Superior temporal gyrus (tissue), 1 donor: ENCODE measurements around the gene TMEM150C.
"Not testable (repeated sequence)": the region's sequence is repeated elsewhere in the genome, so short reads cannot be mapped to it uniquely, and the experiment has no call there.

ENCODE experiments used
- DNase-seq: peaks from one replicate; pipeline ENCODE4 v3.0.0-alpha.2; 2016; ENCODE audit errors: extremely low spot score

Gene TMEM150C

DNA sequence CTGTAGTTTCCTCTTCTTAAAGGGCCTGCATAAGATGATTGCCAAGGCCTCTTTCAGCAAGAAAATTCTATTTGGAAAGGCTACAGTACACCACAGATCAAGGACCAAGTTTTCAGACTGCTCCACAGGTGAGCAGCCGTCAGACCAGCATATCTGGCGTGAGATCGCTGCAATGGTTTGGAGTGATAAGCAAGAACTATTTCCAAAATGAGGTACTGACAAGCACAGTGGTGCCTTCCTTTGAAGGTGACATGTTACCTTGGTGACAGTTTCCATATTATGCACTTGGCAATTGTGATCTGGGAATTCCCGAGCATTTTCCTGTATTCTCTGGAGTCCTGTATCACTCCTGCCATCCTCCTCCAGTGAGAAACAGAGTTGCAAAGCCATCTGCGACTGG is 7.3 kb upstream of the TMEM150C start:
- no peak for DNase-seq

DNA sequence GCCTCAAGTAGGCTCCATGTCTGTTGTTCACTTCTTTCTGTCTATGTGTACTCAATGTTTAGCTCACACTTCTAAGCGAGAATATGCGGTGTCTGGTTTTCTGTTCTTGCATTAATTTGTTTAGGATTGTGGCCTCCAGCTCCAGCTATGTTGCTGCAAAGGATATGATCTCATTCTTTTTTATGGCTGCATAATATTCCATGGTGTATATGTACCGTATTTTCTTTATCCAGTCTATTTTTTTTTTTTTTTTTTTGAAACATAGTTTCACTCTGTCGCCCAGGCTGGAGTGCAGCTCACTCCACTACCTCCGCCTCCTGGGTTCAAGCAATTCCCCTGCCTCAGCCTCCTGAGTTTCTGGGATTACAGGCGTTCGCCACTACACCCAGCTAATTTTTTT is 5.7 kb upstream of the TMEM150C start:
- DNase-seq: no peak

DNA sequence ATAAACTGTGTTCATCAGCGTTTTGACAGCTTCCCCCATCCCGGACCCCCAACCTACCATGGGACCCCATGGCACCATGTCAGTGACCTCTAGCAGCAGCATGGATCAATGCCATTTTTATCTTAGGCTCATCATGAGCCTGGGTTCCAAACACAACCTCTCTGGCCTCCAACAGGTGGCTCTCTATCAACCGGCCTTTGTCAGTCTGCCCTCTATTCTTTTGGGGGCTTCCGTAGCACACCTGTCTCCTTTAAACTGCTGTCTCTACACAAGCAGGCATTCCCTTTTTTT is 721 bp upstream of the TMEM150C start:
- DNase-seq: no peak

DNA sequence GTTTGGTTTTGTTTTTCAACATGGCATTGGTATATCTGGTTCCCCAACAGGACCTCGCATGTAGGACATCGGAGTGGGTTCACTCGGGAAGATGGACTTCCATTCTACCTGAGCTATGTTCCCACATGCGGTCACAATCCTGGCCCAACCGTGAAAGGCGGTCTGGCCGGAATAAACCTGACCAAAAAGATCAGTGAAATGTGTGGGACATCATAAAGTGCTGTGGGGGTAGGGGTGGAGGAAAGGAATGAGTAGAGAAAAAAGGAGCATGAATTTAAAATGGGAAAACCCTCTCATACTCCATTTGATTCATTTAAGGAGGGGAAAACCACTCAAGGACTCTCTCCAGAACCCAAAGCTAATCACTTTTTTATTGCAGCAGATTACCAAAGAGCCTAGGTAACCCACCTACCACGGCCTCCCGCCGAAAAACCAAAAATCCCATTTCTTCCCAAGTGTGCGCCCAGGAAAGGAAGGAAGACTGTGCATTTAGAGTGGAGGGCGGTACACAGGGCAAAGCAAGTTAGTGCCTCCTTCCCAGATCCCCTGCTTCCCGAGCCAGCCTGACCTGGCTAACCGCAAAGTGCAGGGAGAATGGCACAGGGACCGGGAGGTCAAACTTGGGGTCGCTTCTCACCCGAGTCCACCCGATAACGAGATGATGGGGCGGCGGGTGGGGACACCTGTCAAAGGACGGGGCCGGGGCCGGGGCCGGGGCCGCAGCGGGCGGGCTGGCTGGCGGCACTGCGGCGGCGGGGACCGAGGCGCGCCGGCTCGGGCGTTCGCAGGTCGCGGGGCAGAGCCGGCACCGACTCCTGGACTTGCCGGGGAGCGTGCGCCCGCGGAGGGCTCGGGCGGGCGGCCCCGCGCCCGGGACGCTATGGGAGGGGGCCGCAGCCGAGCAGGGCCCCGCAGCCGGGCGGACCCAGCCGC is 669 bp downstream of the TMEM150C start:
- DNase-seq: no peak

DNA sequence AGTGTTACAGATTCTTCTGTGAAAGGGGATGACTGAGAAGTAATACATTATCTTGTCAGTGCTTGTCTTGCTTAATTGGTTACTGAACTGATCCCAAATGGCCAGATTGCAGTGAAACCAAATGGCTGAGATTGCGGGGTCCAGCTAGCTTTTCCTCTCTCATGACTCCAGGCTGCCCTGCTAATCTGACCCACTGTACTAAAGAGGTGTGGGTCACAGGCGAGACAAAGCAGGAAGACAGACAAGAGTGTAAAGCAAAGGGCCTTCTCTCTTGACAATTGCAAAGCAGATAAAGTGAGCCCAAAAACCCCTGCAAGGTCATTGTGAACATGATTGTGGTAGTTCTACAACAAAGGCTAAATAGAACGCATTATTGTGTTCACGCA is 2.1 kb downstream of the TMEM150C start:
- DNase-seq: no peak

DNA sequence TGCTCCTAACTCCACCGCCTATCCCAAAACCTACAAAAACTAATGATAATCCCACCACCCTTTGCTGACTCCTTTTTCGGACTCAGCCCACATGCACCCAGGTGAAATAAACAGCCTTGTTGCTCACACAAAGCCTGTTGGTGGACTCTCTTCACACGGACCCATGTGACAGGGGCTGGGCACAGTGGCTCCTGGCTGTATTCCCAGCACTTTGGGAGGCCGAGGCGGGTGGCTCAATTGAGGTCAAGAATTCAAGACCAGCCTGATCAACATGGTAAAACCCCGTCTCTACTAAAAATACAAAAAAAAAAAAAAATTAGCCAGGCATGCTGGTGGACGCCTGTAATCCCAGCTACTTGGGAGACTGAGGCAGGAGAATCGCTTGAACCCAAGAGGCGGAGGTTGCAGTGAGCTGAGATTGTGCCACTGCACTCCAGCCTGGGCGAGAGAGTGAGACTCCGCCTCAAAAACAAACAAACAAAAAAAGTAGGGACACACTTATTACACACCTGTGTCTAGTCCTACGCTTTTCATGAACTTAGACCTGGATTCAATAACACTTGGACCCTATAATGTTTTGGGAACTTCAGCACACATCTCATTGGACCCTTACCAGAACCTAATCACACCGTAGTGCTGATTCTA is 2.6 kb downstream of the TMEM150C start:
- DNase-seq: not testable (repeated sequence)

DNA sequence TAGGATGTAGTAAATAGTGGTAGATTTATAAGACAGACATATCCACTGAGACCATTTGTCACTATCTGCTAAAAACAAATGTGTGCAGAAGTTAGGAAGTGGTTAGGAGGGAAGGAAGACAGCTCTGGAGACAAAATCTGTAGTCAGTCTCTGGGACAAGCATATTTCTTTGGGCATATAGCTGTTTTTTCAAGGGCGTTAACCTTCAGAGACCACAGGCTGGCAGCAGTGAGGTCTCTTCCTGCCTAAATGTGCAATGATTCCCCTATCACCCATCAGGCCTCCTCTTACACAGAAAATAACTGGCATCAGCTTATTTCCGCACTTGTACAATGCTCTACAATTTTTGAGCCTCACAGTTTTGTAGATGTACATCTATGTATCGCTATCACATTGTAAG is 6.5 kb downstream of the TMEM150C start:
- DNase-seq: no peak

DNA sequence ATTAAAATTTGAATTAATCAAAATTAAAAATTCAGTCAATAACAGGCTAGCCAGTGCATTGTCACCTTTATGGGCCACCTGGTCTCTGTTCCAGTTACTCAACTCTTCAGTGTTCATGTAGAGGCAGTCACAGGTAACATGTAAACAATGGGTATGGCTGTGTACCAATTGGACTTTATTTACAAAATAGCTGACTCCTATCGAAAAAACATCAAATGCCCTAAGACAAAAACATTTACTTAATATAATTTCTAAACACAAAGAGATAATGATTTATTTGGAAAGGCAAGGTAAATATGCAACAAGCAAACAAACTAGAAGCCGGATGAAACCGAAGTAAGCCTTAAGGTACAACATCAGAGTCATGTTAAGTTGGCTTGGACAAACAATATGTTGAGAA is 8.8 kb downstream of the TMEM150C start:
- no peak for DNase-seq

DNA sequence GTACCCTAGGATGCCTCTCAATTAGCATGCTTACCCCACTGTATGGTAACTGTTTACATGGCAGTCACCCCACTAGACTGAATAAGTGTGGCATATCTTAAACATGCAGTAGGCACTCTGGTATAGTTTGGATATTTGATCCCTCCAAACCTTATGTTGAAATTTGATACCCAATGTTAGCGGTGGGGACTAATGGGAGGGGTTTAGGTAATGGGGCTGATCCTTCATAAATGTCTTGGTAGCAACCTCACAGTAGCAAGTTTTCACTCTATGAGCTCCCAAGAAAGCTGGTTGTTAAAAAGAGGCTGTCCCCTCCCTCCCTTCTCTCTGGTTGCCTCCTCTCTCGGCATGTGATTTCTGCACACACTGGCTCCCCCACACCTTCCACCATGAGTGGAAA is 10.1 kb downstream of the TMEM150C start:
- no peak for DNase-seq

DNA sequence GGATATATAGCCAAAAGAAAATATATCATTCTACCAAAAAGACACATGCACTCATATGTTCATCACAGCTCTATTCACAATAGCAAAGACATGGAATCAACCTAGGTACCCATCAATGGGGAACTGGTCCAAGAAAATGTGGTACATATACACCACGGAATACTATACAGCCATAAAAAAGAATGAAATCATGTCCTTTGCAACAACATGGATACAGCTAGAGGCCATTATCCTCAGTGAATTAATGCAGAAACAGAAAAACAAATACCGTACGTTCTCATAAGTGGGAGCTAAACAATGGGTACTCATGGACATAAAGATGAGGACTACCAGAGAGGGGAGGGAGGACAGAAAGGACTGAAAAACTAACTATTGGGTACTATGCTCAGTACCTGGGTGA is 13.9 kb downstream of the TMEM150C start:
- not testable (repeated sequence) for DNase-seq

DNA sequence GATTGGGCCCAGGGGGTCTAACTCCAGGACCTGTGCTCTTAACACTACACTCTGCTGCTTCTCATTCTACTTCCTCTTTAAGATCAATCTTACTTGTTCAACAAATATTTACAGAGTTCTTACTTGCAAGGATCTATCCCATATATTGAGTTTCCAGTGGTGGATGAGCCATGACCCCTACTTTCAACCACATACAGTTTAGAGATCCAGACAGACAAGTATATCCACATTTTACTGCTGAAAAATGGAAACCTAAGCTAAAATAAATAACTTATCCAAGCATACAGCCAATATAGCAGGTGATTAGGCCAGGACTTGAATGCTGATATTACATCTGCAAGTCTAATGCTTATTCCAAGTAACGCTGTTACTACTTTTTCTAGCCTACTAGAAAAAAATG is 18.7 kb downstream of the TMEM150C start:
- no peak for DNase-seq

DNA sequence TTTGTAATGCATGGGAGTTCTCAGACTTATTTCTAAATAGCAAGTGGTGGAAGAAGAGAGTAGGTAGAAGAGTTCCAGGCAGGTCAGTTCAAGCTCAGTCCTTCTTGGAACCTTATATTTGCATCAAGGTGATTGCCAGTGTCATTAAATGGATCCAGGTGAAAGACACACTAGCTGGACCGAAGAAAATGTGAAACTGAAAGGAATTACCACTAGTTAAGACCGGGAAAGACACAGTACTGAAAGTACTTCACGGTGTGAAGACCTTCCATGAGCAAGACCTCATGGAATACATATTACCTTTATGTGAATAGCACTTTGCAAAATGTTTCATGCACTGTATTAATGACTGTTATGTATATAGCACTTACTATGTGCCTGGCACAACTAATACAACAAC is 19.1 kb downstream of the TMEM150C start:
- DNase-seq: no peak

DNA sequence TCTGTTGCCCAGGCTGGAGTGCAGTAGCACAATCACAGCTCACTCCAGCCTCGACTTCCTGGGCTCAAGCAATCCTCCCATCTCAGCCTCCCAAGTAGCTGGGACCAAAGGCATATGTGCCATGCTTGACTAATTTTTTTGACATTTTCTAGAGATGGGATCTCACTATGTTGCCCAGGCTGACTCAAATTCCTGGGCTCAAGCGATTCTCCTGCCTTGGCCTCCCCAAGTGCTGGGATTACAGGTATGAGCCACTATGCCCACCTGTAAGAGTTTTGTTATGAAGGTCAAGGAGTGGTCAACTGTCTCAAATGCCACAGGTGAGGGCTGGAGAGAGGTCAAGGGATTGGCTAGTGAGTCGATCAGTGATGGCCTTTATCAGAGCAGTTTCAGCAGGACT is 32.5 kb downstream of the TMEM150C start:
- no peak for DNase-seq

DNA sequence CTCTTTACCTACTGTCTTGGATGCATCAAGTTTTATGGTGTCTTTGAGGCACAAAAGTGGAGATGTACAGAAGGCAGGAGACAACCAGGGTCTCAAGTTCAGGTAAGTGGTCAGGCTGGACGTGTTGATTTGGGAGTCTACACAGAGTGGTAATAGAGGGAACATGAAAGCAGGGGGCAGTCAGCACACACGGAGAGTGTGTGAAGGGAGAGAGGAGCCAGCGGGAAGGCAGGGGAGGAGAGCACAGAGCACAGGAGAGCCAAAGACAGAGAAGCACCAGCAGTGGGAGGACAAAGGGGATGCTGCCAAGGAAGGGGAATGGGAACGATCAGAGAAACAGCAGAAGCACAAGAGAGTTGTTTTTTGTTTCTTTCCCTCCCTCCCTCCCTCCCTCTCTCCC is 32.9 kb downstream of the TMEM150C start:
- DNase-seq: no peak

DNA sequence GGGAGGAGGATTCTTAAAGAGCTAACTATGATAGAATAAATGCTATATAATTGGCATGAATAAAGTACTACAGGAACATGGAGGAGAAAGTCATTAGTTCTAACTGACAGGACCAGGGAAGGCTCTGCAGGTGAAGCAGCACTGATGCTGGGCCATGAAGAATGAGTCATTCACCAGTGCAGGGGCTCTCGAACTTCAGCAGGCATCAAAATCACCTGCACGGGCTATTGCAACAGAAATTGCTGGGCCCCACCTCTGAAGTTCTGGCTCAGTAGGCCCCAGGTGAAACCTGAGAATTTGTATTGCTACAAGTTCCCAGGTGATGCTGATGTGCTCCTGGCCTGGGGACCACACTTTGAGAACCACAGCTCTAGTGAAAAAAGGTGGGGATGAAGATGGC is 33.7 kb downstream of the TMEM150C start:
- no peak for DNase-seq

DNA sequence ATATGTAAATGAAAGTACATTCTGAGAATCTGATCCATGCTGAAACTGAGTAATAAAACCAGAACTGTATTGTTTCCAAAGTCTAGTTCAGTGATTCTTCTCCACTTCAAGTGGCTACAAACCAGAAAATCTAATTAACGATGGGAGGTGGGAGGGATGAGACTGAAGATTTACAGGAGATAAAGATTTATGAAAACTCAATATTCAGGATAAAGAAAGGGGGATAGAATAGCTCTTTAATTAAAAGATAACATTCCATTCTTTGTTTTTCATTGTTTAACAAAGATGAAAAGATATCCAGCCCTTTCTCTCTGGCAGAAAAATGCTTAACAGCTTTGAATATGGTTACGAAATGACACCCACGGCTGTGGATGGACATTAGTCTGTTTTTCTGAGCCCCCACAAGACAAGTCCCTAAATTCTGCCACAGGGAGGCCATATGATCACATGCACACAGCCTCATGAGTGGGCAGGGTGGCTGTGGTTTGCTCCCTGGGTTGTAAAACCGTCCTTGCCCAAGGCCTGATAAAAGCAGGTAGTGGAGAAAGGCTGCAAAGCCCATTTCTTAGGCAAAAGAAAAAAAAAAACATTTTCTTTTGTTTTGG is 36.4 kb downstream of the TMEM150C start:
- DNase-seq: no peak

DNA sequence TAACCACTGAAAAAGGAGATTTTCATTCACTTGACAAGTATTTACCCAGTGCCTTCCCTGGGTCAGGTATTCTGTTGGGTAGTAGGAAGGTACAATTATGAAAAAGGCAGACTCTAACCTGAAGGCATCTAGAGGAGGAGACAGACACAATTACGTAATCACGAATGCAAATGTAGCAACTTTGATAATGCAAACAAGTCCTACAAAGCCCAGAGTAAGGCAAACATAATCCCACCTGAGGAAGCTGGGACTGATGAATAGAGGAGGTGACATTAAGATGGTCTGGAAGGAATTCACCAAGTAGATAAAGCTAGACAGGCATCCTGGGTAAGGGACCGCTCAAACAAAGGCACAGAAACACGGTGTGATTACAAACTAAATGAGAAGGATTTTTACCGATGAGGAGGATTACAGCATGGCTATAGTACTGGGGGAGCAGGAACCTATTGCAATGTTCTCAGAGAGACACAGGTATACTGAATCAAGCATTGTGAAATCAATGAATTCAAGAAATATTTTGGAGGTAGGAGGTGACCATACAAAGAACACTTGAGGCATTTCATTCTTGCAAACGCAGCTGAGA is 37.1 kb downstream of the TMEM150C start:
- DNase-seq: no peak

DNA sequence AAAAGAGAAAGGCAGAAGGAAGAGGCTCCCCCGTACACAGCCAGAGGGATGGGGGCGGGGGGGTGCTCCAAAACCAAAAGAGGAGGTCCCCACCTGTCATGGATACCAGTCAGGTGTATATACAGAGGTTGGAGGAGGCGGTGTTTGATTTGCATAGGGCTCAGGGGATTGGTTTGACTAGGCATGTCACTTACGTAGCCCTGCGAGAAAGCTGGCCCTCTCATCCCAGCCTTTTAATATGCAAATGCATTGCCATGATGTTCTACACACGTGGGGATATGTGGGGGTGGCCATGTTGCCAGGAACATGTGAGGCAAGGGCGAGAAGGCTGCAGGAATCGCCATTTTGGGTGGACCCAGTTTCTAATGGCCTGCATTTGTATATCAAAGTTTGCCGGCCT is 38.6 kb downstream of the TMEM150C start:
- no peak for DNase-seq

DNA sequence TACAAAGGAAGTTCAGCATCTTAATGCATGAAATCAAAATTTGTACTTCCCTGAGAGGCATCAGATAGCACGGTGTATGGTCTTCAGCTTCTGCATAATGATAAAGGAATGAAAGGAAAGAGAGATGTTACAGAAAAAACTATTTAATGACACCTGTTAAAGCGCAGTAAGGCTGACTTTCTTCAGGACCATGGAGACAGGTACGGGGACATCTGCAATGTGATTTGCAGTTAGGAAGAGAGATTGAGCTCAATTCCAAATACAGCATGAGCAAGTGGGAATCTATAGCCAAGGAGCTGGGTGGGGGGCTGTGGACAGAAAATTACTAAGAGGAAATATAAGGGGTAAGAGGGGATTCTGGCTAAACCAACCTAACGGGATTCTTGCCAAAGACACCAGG is 39.3 kb downstream of the TMEM150C start:
- no peak for DNase-seq

DNA sequence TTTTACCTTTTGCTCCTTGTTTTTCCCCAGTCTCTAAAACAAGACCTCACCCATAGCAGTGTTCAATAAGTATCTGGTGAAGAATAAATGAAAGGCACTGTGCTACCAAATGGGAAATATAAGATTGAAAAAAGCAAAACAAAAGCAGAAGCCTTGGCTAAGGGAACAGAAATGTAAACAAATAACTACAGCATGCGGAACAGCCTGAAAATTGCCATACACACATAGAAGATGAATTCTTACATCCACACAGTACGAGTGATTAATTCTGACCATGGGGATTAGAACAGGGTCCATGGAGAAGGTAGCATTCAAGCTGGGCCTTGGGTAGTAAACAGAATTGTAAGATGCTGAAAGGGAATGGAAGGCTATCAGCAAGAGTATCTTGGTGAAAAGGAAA is 40.5 kb downstream of the TMEM150C start:
- no peak for DNase-seq

DNA sequence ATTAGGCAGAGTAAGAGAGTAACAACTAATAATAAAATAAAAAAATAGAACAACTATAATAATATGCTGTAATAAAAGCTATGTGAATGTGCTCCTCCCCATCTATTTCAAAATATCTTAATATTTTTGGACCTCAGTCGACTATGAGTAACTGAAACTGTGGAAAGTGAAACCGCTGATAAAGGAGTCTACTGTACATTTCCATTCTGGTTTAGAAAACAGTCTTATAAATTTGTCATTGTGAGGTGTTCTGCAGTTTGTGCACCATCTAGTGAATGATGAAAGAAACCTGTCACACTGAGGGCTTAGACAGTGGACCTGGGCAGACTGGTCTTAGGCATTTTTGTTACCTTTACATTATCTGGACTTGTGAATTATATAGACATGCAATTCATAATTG is 42.0 kb downstream of the TMEM150C start:
- no peak for DNase-seq

DNA sequence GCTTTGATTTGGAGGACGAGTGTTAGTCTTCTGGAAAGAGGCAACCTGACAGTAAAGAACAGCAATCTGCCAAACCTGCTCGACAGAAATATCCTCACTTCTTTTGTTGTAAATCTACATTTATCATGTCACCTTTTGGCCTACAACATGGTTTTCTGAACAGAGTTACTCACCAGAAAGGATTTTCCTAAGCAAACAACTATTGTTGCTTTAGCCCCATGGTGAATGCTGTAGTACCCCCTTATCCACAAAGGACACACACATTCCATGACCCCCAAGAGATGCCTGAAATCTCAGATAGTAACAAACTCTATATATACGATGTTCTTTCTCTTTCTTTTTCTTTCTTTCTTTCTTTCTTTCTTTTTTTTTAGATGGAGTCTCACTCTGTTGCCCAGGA is 42.7 kb downstream of the TMEM150C start:
- no peak for DNase-seq

DNA sequence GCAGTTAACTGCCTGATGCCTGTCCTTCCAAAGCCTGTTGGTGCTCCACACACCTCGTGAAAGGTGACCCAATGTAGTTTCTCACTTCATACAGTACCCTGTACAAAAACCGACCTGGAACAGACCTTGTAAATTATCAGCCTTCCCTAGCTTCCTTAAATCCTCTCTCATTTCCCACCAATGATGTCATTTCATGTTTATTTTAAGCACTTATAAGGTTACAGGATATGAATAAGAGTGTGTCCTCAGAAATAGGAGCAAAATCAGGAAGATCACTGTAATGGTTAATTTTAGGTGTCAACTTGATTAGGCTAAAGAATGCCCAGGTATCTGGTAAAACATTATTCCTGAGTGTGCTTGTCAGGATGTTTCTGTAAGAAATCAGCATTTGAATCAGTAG is 44.7 kb downstream of the TMEM150C start:
- no peak for DNase-seq
